MM.1S (cell line): ENCODE data around the gene TSGA10IP.

Experiments used
- DNase-seq: peaks from one replicate; pipeline ENCODE4 v3.0.0-alpha.2; 2015
- H2AFZ ChIP-seq: fragments of 300-600 bp; sonication (generic); 2 replicates; pipeline ENCODE4 v1.6.0; 2016; ENCODE audit warnings: antibody characterized with exemption, low read length
- H3F3A ChIP-seq: fragments of 300-600 bp; sonication (generic); 2 replicates; pipeline ENCODE4 v1.6.1; 2016; ENCODE audit warnings: mild to moderate bottlenecking, antibody characterized with exemption, low read length, moderate library complexity, mixed read lengths; ENCODE audit not compliant: insufficient read depth
- H3K27ac ChIP-seq: fragments of 300-600 bp; sonication (generic); 2 replicates; pipeline ENCODE4 v1.5.1; 2016; ENCODE audit warnings: mild to moderate bottlenecking, low read length
- H3K27me3 ChIP-seq: fragments of 300-600 bp; sonication (generic); replicated peaks from 2 replicates; pipeline ENCODE4 v1.6.0; 2016; ENCODE audit warnings: low read length; ENCODE audit not compliant: insufficient read depth
- H3K36me3 ChIP-seq: fragments of 300-600 bp; sonication (generic); replicated peaks from 2 replicates; pipeline ENCODE4 v1.6.1; 2016; ENCODE audit warnings: mild to moderate bottlenecking, low read length, mixed read lengths; ENCODE audit not compliant: insufficient read depth
- H3K4me1 ChIP-seq: fragments of 300-600 bp; sonication (generic); 2 replicates; pipeline ENCODE4 v1.6.1; 2016; ENCODE audit warnings: low read length, mixed read lengths
- H3K4me2 ChIP-seq: fragments of 300-600 bp; sonication (generic); 2 replicates; pipeline ENCODE4 v1.6.0; 2016; ENCODE audit warnings: low read depth, low read length
- H3K4me3 ChIP-seq: fragments of 300-600 bp; sonication (generic); 2 replicates; pipeline ENCODE4 v1.5.1; 2016; ENCODE audit warnings: low read length, mixed read lengths
- H3K79me2 ChIP-seq: fragments of 300-600 bp; sonication (generic); 2 replicates; pipeline ENCODE4 v1.6.1; 2016; ENCODE audit warnings: mixed run types, low read length, mixed read lengths
- H3K9ac ChIP-seq: fragments of 300-600 bp; sonication (generic); 2 replicates; pipeline ENCODE4 v1.6.1; 2016; ENCODE audit warnings: low read length, mixed read lengths
- H3K9me2 ChIP-seq: fragments of 300-600 bp; sonication (generic); replicated peaks from 2 replicates; pipeline ENCODE4 v1.6.1; 2016; ENCODE audit warnings: mild to moderate bottlenecking, low read length, mixed read lengths; ENCODE audit not compliant: insufficient read depth
- H3K9me3 ChIP-seq: fragments of 300-600 bp; sonication (generic); replicated peaks from 2 replicates; pipeline ENCODE4 v1.6.1; 2016; ENCODE audit warnings: mild to moderate bottlenecking, low read length, mixed read lengths; ENCODE audit not compliant: insufficient read depth
- H4K20me1 ChIP-seq: fragments of 300-600 bp; sonication (generic); 2 replicates; pipeline ENCODE4 v1.6.1; 2016; ENCODE audit warnings: mild to moderate bottlenecking, low read length, moderate library complexity, mixed read lengths; ENCODE audit not compliant: insufficient read depth
- CTCF ChIP-seq: fragments of 300-600 bp; sonication (generic); IDR thresholded peaks from 2 replicates; pipeline ENCODE4 v1.5.1; 2016; ENCODE audit warnings: antibody characterized with exemption, low read length, mixed read lengths
- EZH2 ChIP-seq: fragments of 300-600 bp; sonication (generic); optimal IDR thresholded peaks from 2 replicates; pipeline ENCODE3; 2017; ENCODE audit warnings: low read depth, mild to moderate bottlenecking, antibody characterized with exemption, low read length, mixed read lengths
- EZH2phosphoT487 ChIP-seq: fragments of 300-600 bp; sonication (generic); IDR thresholded peaks from 2 replicates; pipeline ENCODE4 v1.6.1; 2018; ENCODE audit warnings: antibody characterized with exemption, low read length

TSGA10IP gene

GRCh38 chr11:65918211-65919140 is 26.8 kb upstream of the TSGA10IP start, which contains the start of gene C11orf68:
Gene C11orf68, minus strand, starts transcription at chr11:65919062. Its CDS starts 31 bp downstream, at chr11:65919031.
- no peak for TF ChIP-seq EZH2
- TF ChIP-seq EZH2phosphoT487, result no peak
- TF ChIP-seq CTCF, result no peak
- peak within 1 kb of the TSS; percentile 77 for H2AFZ ChIP-seq
- peak within 1 kb of the TSS; percentile 99 for H3K4me2 ChIP-seq
- no peaks in the 10 kb centered on the region for H3K9me3 ChIP-seq
- H3F3A ChIP-seq, result peaks cover 4% of the 10 kb centered on the region; the same call in 1 of the 2 replicates
- peaks cover 36% of the 10 kb centered on the region for H3K79me2 ChIP-seq
- peak; percentile 45 for DNase-seq
- peak within 1 kb of the TSS; percentile 85 for H3K4me3 ChIP-seq
- no peaks in the 10 kb centered on the region for H3K36me3 ChIP-seq
- peaks cover 8% of the 10 kb centered on the region; the same call in 1 of the 2 replicates for H3K4me1 ChIP-seq
- H3K9me2 ChIP-seq, result no peaks in the 10 kb centered on the region
- H3K27me3 ChIP-seq, result no peaks in the 10 kb centered on the region
- H3K9ac ChIP-seq, result peak within 1 kb of the TSS; percentile 90
- no peaks in the 10 kb centered on the region for H4K20me1 ChIP-seq
- peak within 1 kb of the TSS; percentile 31; the same call in 1 of the 2 replicates for H3K27ac ChIP-seq

- peak within 1 kb of the TSS; percentile 85 for H3K4me3 ChIP-seq
- H4K20me1 ChIP-seq, result no peaks in the 10 kb centered on the region
- H3K9ac ChIP-seq, result peak within 1 kb of the TSS; percentile 90
- DNase-seq, result peak; percentile 99
- TF ChIP-seq CTCF (no peak), EZH2phosphoT487 (no peak), EZH2 (no peak)
- H3K9me3 ChIP-seq, result no peaks in the 10 kb centered on the region
- H3K36me3 ChIP-seq, result no peaks in the 10 kb centered on the region
- H3F3A ChIP-seq, result no peaks in the 10 kb centered on the region
- peak within 1 kb of the TSS; percentile 99 for H3K4me2 ChIP-seq
- H3K27me3 ChIP-seq, result no peaks in the 10 kb centered on the region
- peaks cover 8% of the 10 kb centered on the region; the same call in 1 of the 2 replicates for H3K4me1 ChIP-seq
- H2AFZ ChIP-seq, result peak within 1 kb of the TSS; percentile 77
- H3K9me2 ChIP-seq, result no peaks in the 10 kb centered on the region
- peak within 1 kb of the TSS; percentile 31; the same call in 1 of the 2 replicates for H3K27ac ChIP-seq
- peaks cover 36% of the 10 kb centered on the region for H3K79me2 ChIP-seq
Observed at GRCh38 chr11:65919141-65919572, 26.1 kb upstream of the TSGA10IP start, which contains the start of gene DRAP1. Gene DRAP1, plus strand, starts transcription at chr11:65919426. Its CDS starts 76 bp downstream, at chr11:65919502.

GRCh38 chr11:65919573-65920371 is 25.5 kb upstream of the TSGA10IP start:
- TF ChIP-seq CTCF (no peak), EZH2phosphoT487 (no peak), EZH2 (no peak)
- H3K79me2 ChIP-seq, result peaks cover 36% of the 10 kb centered on the region
- H3K27ac ChIP-seq, result no peak overlapping the region; the same call in 1 of the 2 replicates
- peak overlapping the region; percentile 79 for H3K4me3 ChIP-seq
- peak overlapping the region; percentile 99 for H3K4me2 ChIP-seq
- no peaks in the 10 kb centered on the region for H3K36me3 ChIP-seq
- H2AFZ ChIP-seq, result peak overlapping the region; percentile 77
- no peaks in the 10 kb centered on the region for H3K9me2 ChIP-seq
- peaks cover 8% of the 10 kb centered on the region; the same call in 1 of the 2 replicates for H3K4me1 ChIP-seq
- peak; percentile 41 for DNase-seq
- H3F3A ChIP-seq, result no peaks in the 10 kb centered on the region
- no peaks in the 10 kb centered on the region for H3K9me3 ChIP-seq
- H4K20me1 ChIP-seq, result no peaks in the 10 kb centered on the region
- H3K27me3 ChIP-seq, result no peaks in the 10 kb centered on the region
- H3K9ac ChIP-seq, result peak overlapping the region; percentile 70
